GM12892 (cell line): Measurements from ENCODE around the gene SHROOM3.

Source experiments
- POLR2A ChIP-seq: IDR thresholded peaks from 2 replicates; pipeline ENCODE4 v1.6.1; 2011; ENCODE audit warnings: low read depth, low read length, control low read depth
- POLR2AphosphoS5 ChIP-seq: IDR thresholded peaks from 2 replicates; pipeline ENCODE4 v1.6.1; 2011; ENCODE audit warnings: low read depth, low read length, control low read depth
- TAF1 ChIP-seq: IDR thresholded peaks from 2 replicates; pipeline ENCODE4 v1.6.1; 2011; ENCODE audit warnings: low read depth, mild to moderate bottlenecking, control low read depth, low read length, borderline replicate concordance

DNA sequence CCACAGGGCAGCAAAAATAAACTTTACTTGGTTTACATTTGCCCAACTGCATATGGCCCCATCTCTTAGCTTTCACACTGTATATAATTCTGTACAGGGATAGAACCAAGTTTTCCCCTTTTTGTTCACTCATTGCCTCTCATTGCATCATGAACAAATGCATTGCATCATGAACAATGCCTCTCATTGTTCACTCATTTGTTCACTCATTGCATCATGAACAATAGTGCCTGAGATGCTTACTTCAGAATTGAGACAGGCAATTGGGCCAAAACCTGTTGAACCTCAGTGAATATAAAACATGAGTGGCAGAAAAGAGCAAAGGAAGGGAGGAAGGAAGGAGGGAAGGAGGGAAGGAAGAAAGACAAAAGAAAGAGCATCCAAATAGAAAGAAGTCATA is 364.7 kb downstream of the SHROOM3 start:
- TF ChIP-seq POLR2A, result no peak
- no peak for TF ChIP-seq POLR2AphosphoS5
- TF ChIP-seq TAF1, result no peak
